ENCODE data around the gene KIDINS220. TPM values are rescaled to one million over a fixed set of nuclear protein-coding genes. Genes with fewer than 3 reads are reported as not detected.

KIDINS220 gene
- total RNA-seq, 1 donor from 2014 or later, result 48.4 TPM

- DNase-seq (no peak), ATAC-seq (ENCODE audit: poor library complexity) (no peak)
- intact Hi-C loops (cut with DNase I), result no loop called here
Observed at GRCh38 chr2:8856176-8856575, 18.8 kb upstream of the KIDINS220 start.

- intact Hi-C loops (cut with DNase I), result no loop called here
- ATAC-seq (ENCODE audit: poor library complexity) (no peak), DNase-seq (no peak)
Observed at GRCh38 chr2:8855010-8855409, 17.6 kb upstream of the KIDINS220 start.

GRCh38 chr2:8853426-8853825 is 16.0 kb upstream of the KIDINS220 start:
- DNase-seq, result no peak
- ATAC-seq (ENCODE audit: poor library complexity), result no peak
- intact Hi-C loops (cut with DNase I), result no loop called here

DNA sequence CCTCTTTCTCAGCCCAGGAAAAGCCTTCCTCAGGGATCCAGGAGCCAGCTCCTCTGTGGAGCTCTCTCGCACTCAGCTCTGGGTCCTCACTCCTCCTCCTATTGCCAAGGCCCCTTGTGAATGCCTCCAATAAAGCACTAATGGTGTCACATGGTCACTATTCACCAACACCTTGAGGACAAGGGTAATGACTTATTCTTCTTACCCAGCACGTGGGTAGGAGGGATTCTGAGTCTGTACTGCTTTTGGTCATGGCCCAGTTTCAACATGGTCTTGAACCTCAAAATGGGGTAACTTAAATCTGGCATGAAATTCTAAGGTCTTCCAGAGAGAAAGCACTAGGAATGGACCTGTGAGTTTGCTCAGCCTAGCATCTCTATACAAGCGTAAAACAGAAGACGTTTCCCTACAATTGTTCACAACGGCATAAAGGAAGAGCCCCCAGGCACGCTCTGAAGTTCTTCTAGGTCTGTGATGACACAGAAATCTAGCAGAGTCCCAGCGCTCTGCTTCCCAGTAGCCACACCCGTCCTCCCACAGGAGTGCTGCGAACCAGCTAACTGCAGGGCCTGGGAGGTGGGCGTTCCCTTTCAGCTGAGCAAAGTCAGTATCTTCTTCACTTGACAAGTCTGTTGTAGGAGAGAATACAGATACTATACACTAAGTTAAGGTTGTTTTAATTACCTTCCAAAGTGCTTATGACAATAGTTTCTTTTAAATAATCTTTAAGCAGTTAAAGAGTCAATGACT is 14.6 kb upstream of the KIDINS220 start:
- no peak for ATAC-seq (ENCODE audit: poor library complexity)
- intact Hi-C loops (cut with DNase I), result no loop called here
- no peak for DNase-seq

DNA sequence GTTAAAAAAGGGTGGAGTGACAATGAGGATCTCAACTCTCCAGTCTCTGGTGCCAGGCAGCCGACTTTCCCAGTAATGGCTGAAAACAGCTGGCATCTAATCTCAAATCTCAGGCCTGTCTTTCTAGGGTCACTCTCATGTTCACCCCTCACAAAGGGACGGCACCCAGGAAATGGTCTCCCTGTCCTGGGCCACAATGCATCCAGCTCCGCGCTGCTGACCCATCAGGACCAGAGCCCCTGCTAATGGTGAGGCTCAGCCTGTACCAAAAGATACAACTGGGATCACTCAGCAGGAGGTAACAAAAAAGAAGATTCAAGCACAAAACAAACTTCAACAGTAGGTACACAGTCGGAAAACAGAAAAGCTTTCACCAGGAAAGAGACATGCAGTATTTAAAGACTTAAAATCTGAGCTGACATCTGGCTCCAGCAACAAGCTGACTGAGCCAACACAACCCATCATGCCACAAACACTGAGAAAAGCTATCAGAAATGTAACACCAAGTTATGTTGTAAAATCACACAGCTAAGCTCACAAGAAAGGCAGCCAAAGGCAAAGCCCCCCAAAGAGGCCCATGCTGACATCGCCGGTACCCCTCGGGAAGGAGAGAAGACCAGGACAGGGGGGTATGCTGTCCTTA is 13.6 kb upstream of the KIDINS220 start:
- no peak for ATAC-seq (ENCODE audit: poor library complexity)
- DNase-seq, result no peak
- intact Hi-C loops (cut with DNase I), result no loop called here

- DNase-seq (no peak), ATAC-seq (ENCODE audit: poor library complexity) (no peak)
- intact Hi-C loops (cut with DNase I), result no loop called here
Observed at GRCh38 chr2:8849327-8849726, 11.9 kb upstream of the KIDINS220 start.

DNA sequence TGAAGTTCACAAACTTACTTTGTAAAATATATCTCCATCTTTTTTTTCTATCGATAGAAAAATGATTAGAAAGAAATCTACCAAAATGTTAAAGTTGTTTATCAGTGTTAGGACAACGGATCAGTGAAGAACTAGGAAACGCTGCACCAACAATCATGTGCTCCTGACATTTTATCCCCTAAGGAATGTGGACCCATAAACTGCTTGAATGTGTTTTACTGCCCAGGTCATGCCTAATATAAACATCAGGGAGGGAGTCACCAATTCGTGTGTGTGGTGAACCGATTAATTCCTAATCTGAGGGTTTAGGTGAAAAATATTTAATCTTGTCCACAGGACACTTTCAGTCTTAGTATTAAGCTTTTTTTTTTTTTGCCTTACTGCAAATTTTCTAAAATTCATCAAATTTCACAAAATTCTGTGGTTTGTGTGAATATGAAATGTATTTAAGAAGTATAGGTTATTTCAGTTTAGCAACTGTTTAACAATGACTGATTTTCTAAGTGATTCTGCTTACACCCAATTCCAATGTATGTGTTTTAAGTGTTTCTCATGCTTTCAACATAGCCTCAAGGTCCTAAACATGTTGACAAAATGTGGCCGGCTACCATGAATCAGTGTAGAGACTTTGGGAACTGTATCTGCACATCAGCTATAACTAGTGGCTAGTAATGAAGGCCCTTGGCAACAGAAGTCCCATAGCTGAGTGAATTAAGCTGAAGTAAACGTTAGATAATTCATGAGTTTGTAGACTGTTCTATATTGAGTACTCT is 11.1 kb upstream of the KIDINS220 start:
- intact Hi-C loops (cut with DNase I), result no loop called here
- DNase-seq, result no peak
- ATAC-seq (ENCODE audit: poor library complexity), result no peak

GRCh38 chr2:8847400-8847799 is 10.0 kb upstream of the KIDINS220 start:
- DNase-seq (no peak), ATAC-seq (ENCODE audit: poor library complexity) (no peak)
- intact Hi-C loops (cut with DNase I), result no loop called here

GRCh38 chr2:8841932-8842331 is 4.5 kb upstream of the KIDINS220 start:
- intact Hi-C loops (cut with DNase I), result no loop called here
- ATAC-seq (ENCODE audit: poor library complexity), result no peak
- DNase-seq, result no peak

GRCh38 chr2:8840475-8841091 is 3.2 kb upstream of the KIDINS220 start:
- intact Hi-C loops (cut with DNase I), result no loop called here
- no peak for DNase-seq
- ATAC-seq (ENCODE audit: poor library complexity), result no peak

- DNase-seq (no peak), ATAC-seq (ENCODE audit: poor library complexity) (no peak)
- intact Hi-C loops (cut with DNase I), result no loop called here
Observed at GRCh38 chr2:8839189-8839965, 2.0 kb upstream of the KIDINS220 start.

- intact Hi-C loops (cut with DNase I), result no loop called here
- DNase-seq (no peak), ATAC-seq (ENCODE audit: poor library complexity) (peak; percentile 6)
Observed at GRCh38 chr2:8837795-8838140, 355 bp upstream of the KIDINS220 start.

DNA sequence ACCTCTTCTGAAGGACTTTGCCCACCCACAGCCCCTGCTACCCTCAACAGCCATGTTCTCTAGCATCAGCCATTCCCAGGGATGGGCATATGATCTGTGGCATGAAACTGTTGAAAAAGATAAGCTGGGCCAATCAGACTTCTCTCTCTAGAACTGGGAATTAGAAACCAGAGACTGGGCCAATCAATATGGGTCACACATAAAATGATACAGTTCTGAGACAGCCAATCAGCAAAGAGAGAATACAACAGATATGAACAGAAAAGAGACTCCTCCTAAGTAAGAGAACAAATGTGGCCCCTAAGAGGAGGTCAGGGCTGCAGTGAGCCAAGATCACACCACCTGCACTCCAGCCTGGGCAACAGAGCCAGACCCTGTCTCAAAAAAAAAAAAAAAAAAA is 2.1 kb downstream of the KIDINS220 start:
- DNase-seq (no peak), ATAC-seq (ENCODE audit: poor library complexity) (no peak)
- intact Hi-C loops (cut with DNase I), result no loop called here

DNA sequence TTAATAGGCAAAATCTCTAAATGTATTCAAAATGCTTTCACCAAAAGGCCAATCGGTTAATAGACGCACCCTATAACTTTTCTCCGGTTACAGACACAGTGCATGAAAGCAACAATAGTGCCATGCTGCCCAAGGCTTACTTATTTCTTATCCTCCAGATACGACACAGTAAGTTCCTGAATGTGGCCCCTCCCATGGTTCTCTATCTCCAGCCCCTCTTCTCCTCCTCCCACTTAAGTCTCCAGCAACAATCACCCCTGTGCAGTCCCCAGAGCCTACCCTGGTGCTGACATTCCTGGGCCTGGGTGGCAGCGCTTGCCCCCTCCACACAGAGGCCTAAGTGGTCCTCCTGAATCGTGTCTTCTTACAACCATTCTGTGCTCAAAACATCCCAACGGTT is 3.6 kb downstream of the KIDINS220 start:
- no peak for DNase-seq
- no peak for ATAC-seq (ENCODE audit: poor library complexity)
- intact Hi-C loops (cut with DNase I), result no loop called here

GRCh38 chr2:8831516-8831915 is 5.9 kb downstream of the KIDINS220 start:
- intact Hi-C loops (cut with DNase I), result no loop called here
- ATAC-seq (ENCODE audit: poor library complexity) (no peak), DNase-seq (no peak)

DNA sequence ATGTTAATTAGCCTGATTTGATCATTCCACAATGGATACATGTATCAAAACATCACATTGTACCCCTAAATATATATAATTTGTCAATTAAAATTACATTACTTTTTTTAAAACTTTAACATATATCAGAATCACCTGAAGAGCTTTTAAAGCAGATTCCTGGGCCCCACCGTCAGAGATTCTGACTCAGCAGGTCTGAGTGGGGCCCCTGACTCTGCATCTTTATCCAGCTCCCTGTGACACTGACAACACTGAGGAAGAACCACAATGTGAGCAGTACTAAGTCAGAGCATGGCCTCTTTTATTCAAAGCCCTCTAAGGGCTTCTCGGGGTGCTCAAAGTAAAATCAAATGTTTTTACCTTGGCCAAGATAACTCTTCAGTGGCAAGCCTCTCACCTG is 9.7 kb downstream of the KIDINS220 start:
- ATAC-seq (ENCODE audit: poor library complexity) (no peak), DNase-seq (no peak)
- intact Hi-C loops (cut with DNase I), result no loop called here

- peak; percentile 10 for ATAC-seq (ENCODE audit: poor library complexity)
Observed at GRCh38 chr2:8822218-8822617, 15.2 kb downstream of the KIDINS220 start.

DNA sequence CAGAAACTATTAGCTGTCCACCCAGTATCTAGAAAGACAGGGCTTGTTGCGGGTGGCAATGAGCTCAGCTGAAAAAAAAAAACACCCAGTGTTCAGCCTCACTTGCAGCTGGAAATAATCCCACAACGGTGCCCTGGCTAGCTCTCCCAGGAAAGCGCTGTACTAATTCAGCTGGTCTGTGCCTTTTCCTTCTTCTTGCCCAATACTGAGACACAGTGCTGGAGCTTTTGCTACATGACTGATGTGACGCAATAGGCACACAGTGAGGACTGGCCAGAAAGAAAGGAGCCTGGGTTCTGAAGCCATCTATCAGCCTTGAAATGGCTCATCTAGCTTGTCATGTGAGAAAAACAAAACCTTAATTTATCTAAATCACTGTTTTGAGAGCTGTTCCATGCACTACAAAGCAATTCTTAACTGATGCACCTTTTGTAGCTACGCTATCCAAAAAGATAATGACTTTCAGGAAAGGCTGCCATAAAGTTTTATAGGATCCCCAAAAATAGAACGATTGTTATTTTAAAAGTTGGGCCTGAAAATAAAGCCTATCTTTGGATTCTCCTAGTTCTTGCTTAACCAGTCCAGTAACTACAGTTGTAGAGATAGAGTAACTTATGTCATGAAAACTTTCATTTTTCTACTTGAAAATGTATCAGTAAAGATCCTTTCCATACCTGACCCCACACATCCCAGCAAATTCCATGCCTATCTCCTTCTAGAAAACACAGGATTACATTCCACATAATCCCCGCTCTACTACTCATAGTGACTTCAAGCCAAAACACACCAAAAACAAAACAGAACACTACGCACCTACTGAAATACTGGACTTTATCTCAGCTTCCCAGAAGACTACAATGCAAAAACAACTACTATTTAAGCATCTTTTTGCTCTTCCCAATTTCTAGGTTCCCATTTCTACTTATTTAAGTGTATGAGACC is 15.9 kb downstream of the KIDINS220 start:
- intact Hi-C loops (cut with DNase I), result no loop called here
- ATAC-seq (ENCODE audit: poor library complexity) (peak; percentile 94), DNase-seq (peak; percentile 55)

More at GRCh38 chr2:8822218-8822617, 15.2 kb downstream of the KIDINS220 start:
- no peak for DNase-seq
- intact Hi-C loops (cut with DNase I), result no loop called here
